Osteoblast (primary cell): ENCODE measurements around the gene MRPS22. TPM values are rescaled to one million over a fixed set of nuclear protein-coding genes. Genes with fewer than 3 reads are reported as not detected.

ENCODE experiments used
- DNase-seq: peaks from one replicate; pipeline ENCODE4 v3.0.0; 2011; ENCODE audit warnings: low spot score, mixed read lengths; ENCODE audit not compliant: insufficient read length; ENCODE audit errors: missing footprints
- H2AFZ ChIP-seq: 2 replicates; pipeline ENCODE4 v1.6.0; 2011; ENCODE audit warnings: mild to moderate bottlenecking, low read length
- H3K27ac ChIP-seq: 2 replicates; pipeline ENCODE4 v1.5.1; 2011; ENCODE audit warnings: mild to moderate bottlenecking, low read depth, low read length, moderate library complexity
- H3K27me3 ChIP-seq: 2 replicates; pipeline ENCODE4 v1.6.0; 2012; ENCODE audit warnings: mild to moderate bottlenecking, control low read depth, inconsistent platforms, low read length, moderate library complexity; ENCODE audit not compliant: insufficient read depth
- H3K36me3 ChIP-seq: 2 replicates; pipeline ENCODE4 v1.5.1; 2011; ENCODE audit warnings: mild to moderate bottlenecking, low read length, control low read depth, moderate library complexity; ENCODE audit not compliant: insufficient read depth
- H3K4me1 ChIP-seq: 2 replicates; pipeline ENCODE4 v1.5.1; 2011; ENCODE audit warnings: mild to moderate bottlenecking, low read length, control low read depth, moderate library complexity; ENCODE audit not compliant: insufficient read depth
- H3K4me2 ChIP-seq: 2 replicates; pipeline ENCODE4 v1.6.0; 2011; ENCODE audit warnings: mild to moderate bottlenecking, low read length; ENCODE audit not compliant: insufficient read depth
- H3K4me3 ChIP-seq: fragments of 200-600 bp; sonication (generic); 3 replicates; pipeline ENCODE4 v1.5.1; 2012; ENCODE audit warnings: mild to moderate bottlenecking, low read length, inconsistent platforms; ENCODE audit not compliant: insufficient read depth
- H3K79me2 ChIP-seq: 2 replicates; pipeline ENCODE4 v1.6.0; 2012; ENCODE audit warnings: mild to moderate bottlenecking, low read length, control low read depth, inconsistent platforms; ENCODE audit not compliant: insufficient read depth
- H3K9me3 ChIP-seq: 2 replicates; pipeline ENCODE4 v1.5.1; 2011; ENCODE audit warnings: low read depth, low read length, control low read depth
- H4K20me1 ChIP-seq: 2 replicates; pipeline ENCODE4 v1.6.0; 2012; ENCODE audit warnings: mild to moderate bottlenecking, low read length, control low read depth; ENCODE audit not compliant: insufficient read depth
- total RNA-seq: library from RNA; depleted of rRNA; stranded (reverse); fragments of >200 nt; gene quantifications from 2 replicates; pipeline ENCODE4 v1.2.3, GENCODE V29; 2012
- TF ChIP-seq, protein P1 (sequence below): IDR thresholded peaks from 2 replicates; pipeline ENCODE4 v1.5.1; 2011; ENCODE audit warnings: mild to moderate bottlenecking, low read depth, low read length, moderate library complexity; ENCODE audit errors: extremely low read depth

MRPS22 gene
- total RNA-seq, 1 donor: 65.1 TPM

DNA sequence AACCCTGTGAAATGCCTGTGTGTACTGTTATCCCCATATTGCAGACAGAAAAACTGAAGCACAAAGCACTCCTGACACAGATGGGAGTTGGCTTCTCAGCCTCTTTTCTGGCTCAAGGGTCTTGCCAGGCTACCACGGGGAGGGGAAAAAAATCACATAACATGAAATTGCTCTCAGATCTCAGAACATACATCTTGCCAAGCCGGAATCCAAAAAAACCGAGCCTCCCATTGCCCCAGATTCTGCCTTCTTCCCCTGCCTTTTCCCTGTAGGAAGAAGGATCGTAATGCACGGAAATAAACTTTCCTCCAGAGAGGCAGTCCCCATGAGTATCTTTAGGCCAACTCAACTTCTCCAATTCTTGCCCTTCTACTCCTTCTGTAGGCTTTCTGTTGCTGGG lies 16.6 kb upstream of the MRPS22 start:
- Histone ChIP-seq H3K4me3 (no peak overlapping the region), H3K36me3 (no peaks in the 10 kb centered on the region), H3K27ac (no peak overlapping the region), H3K79me2 (no peaks in the 10 kb centered on the region), H3K4me2 (no peak overlapping the region), H4K20me1 (no peaks in the 10 kb centered on the region), H3K4me1 (peaks cover 2% of the 10 kb centered on the region), H3K27me3 (peaks cover 19% of the 10 kb centered on the region), H2AFZ (no peak overlapping the region), H3K9me3 (no peaks in the 10 kb centered on the region)
- TF ChIP-seq, protein P1, sequence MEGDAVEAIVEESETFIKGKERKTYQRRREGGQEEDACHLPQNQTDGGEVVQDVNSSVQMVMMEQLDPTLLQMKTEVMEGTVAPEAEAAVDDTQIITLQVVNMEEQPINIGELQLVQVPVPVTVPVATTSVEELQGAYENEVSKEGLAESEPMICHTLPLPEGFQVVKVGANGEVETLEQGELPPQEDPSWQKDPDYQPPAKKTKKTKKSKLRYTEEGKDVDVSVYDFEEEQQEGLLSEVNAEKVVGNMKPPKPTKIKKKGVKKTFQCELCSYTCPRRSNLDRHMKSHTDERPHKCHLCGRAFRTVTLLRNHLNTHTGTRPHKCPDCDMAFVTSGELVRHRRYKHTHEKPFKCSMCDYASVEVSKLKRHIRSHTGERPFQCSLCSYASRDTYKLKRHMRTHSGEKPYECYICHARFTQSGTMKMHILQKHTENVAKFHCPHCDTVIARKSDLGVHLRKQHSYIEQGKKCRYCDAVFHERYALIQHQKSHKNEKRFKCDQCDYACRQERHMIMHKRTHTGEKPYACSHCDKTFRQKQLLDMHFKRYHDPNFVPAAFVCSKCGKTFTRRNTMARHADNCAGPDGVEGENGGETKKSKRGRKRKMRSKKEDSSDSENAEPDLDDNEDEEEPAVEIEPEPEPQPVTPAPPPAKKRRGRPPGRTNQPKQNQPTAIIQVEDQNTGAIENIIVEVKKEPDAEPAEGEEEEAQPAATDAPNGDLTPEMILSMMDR: no peak
- no peak for DNase-seq

DNA sequence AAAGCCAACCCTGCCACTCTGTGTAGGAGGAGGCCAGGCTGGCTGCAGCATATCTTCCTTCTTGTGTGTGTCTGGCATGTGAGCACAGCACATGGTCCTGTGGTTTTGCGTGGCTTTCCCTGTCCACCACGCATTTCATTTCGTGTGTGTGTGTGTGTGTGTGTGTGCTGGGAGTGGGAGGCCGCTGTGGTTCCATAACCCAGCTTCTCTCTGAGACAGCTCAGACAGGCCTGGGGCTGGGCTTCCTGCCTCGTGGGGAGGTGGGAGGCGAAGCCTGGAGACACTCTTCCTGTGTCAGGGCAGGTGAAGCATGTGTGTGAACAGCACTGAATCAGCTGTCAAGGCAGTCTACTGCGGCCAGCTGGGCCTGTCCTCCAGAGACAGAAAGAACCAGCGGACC lies 16.0 kb upstream of the MRPS22 start:
- no peak overlapping the region for H3K27ac ChIP-seq
- H4K20me1 ChIP-seq: no peaks in the 10 kb centered on the region
- no peak for DNase-seq
- no peaks in the 10 kb centered on the region for H3K9me3 ChIP-seq
- no peak overlapping the region for H3K4me2 ChIP-seq
- peaks cover 2% of the 10 kb centered on the region for H3K4me1 ChIP-seq
- no peaks in the 10 kb centered on the region for H3K36me3 ChIP-seq
- H3K79me2 ChIP-seq: no peaks in the 10 kb centered on the region
- H3K4me3 ChIP-seq: no peak overlapping the region
- TF ChIP-seq, protein P1: no peak
- H2AFZ ChIP-seq: no peak overlapping the region
- peaks cover 25% of the 10 kb centered on the region for H3K27me3 ChIP-seq

DNA sequence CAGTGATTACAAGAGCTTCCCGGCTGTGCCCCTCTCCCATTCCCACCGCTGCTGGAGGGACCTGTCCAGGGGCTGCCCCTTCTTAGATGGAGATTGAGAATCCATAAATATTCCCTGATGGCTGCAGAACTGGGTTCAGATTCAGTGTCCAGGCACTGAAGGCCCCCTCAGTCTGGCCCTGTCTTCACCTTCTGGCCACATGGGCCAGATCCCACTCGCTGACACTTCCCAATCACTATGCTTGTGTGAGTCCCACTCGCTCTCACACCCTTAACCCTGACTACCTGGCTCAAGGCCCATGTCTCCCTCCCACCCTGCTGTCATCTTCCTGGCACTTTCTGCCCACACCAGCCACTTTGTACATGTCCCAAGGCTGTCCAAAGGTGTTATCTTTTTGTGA lies 15.5 kb upstream of the MRPS22 start:
- H4K20me1 ChIP-seq: no peaks in the 10 kb centered on the region
- no peak overlapping the region for H3K4me2 ChIP-seq
- H3K27ac ChIP-seq: no peak overlapping the region
- no peaks in the 10 kb centered on the region for H3K9me3 ChIP-seq
- H3K36me3 ChIP-seq: no peaks in the 10 kb centered on the region
- no peak overlapping the region for H2AFZ ChIP-seq
- no peak overlapping the region for H3K4me3 ChIP-seq
- H3K27me3 ChIP-seq: peaks cover 25% of the 10 kb centered on the region
- H3K4me1 ChIP-seq: peaks cover 2% of the 10 kb centered on the region
- no peak for DNase-seq
- TF ChIP-seq, protein P1: no peak
- no peaks in the 10 kb centered on the region for H3K79me2 ChIP-seq

DNA sequence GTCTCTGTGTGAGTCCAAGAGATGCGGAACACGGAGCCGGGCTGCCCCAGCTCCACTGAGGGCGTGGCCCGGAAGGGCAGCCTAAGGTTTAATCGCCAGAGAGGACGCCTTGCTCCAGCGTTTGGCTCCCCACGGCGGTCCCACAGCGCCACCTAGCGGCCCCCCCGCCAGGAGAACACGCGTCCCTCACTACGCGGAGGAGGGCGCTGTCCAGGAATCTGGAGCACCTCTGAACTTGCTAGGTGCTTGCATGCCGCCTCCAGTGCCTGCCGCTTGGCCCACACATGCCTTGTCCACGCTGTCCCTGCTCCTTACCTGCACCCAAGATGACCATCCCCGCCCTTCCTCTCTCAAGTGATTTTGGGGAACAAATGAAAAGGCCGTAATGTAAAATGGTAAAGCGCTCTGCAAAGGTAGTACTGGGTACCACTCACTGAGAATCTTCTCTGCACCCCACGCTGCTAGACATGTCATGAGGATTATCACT lies 14.4 kb upstream of the MRPS22 start:
- Histone ChIP-seq H2AFZ (peak overlapping the region; percentile 65), H3K4me2 (peak overlapping the region; percentile 69), H3K27me3 (peaks cover 25% of the 10 kb centered on the region), H3K4me1 (peaks cover 2% of the 10 kb centered on the region), H3K4me3 (peak overlapping the region; percentile 30), H3K27ac (no peak overlapping the region), H3K36me3 (no peaks in the 10 kb centered on the region), H4K20me1 (no peaks in the 10 kb centered on the region), H3K9me3 (no peaks in the 10 kb centered on the region), H3K79me2 (no peaks in the 10 kb centered on the region)
- TF ChIP-seq, protein P1: peak; percentile 98
- DNase-seq: peak; percentile 97
